ENCODE results near the gene IQCF6. TPM values are rescaled to one million over a fixed set of nuclear protein-coding genes. Genes with fewer than 3 reads are reported as not detected.

IQCF6 gene
- not detected in 2 replicates for total RNA-seq

GRCh38 chr3:51779137-51779536 lies at the start of gene IQCF6:
IQCF6 (minus strand) TSS chr3:51779237; CDS start chr3:51779224, 13 bp downstream.
- TF ChIP-seq, protein P1, sequence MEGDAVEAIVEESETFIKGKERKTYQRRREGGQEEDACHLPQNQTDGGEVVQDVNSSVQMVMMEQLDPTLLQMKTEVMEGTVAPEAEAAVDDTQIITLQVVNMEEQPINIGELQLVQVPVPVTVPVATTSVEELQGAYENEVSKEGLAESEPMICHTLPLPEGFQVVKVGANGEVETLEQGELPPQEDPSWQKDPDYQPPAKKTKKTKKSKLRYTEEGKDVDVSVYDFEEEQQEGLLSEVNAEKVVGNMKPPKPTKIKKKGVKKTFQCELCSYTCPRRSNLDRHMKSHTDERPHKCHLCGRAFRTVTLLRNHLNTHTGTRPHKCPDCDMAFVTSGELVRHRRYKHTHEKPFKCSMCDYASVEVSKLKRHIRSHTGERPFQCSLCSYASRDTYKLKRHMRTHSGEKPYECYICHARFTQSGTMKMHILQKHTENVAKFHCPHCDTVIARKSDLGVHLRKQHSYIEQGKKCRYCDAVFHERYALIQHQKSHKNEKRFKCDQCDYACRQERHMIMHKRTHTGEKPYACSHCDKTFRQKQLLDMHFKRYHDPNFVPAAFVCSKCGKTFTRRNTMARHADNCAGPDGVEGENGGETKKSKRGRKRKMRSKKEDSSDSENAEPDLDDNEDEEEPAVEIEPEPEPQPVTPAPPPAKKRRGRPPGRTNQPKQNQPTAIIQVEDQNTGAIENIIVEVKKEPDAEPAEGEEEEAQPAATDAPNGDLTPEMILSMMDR (IDR thresholded peaks at IDR 0.05; ENCODE audit: insufficient read depth, low read length, poor library complexity, severe bottlenecking), result no peak
- no peak for DNase-seq (ENCODE audit: low read depth)
- Histone ChIP-seq H3K36me3 (ENCODE audit: control insufficient read depth, insufficient read depth, low read length) (no peaks in the 10 kb centered on the region), H3K27me3 (ENCODE audit: control insufficient read depth, insufficient read depth, low read length) (no peaks in the 10 kb centered on the region), H3K4me3 (ENCODE audit: low read depth, low read length) (no peak within 1 kb of the TSS)

DNA sequence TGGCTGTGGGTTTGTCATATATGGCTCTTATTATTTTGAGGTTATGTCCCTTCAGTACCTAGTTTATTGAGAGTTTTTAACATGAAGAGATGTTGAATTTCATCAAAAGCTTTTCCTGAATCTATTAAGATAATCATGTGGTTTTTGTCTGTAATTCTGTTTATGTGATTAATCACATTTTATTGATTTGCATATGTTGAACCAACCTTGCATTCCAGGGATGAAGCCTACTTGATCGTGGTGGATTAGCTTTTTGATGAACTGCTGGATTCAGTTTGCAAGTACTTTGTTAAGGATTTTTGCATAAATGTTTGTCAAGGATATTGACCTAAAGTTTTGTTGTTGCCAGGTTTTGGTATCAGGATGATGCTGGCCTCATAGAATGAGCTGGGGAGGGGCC lies 49.3 kb upstream of the IQCF6 start:
- no peak for DNase-seq (ENCODE audit: low read depth)
- Histone ChIP-seq H3K27me3 (ENCODE audit: control insufficient read depth, insufficient read depth, low read length) (no peaks in the 10 kb centered on the region), H3K4me3 (ENCODE audit: low read depth, low read length) (no peak overlapping the region), H3K36me3 (ENCODE audit: control insufficient read depth, insufficient read depth, low read length) (no peaks in the 10 kb centered on the region)
- TF ChIP-seq, protein P1 (IDR thresholded peaks at IDR 0.05; ENCODE audit: insufficient read depth, low read length, poor library complexity, severe bottlenecking), result no peak

- H3K27me3 ChIP-seq (ENCODE audit: control insufficient read depth, insufficient read depth, low read length), result peaks cover 5% of the 10 kb centered on the region
- DNase-seq (ENCODE audit: low read depth), result no peak
- no peak overlapping the region for H3K4me3 ChIP-seq (ENCODE audit: low read depth, low read length)
- TF ChIP-seq, protein P1 (IDR thresholded peaks at IDR 0.05; ENCODE audit: insufficient read depth, low read length, poor library complexity, severe bottlenecking), result no peak
- no peaks in the 10 kb centered on the region for H3K36me3 ChIP-seq (ENCODE audit: control insufficient read depth, insufficient read depth, low read length)
Measured at GRCh38 chr3:51819709-51820406, 40.8 kb upstream of the IQCF6 start.

DNA sequence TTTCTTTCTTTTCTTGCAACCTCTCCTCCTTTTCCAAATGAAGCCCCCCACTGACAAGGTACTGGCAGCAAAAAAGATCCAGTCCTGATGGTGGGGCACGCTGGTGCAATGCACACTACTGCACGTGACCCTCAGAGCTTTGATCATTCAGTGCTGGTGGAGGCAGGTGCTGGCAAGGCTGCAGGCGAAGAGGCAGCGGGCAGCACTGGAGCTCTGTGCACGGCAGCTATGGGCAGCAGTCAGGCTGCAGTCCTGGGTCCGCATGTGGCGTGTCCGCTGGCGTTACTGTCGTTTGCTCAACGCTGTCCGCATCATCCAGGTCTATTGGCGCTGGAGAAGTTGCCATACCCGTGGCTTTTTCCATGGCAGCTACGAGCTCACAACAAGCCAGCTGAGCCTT lies 40.1 kb upstream of the IQCF6 start:
- Histone ChIP-seq H3K4me3 (ENCODE audit: low read depth, low read length) (no peak overlapping the region), H3K27me3 (ENCODE audit: control insufficient read depth, insufficient read depth, low read length) (peaks cover 5% of the 10 kb centered on the region), H3K36me3 (ENCODE audit: control insufficient read depth, insufficient read depth, low read length) (no peaks in the 10 kb centered on the region)
- no peak for DNase-seq (ENCODE audit: low read depth)
- TF ChIP-seq, protein P1 (IDR thresholded peaks at IDR 0.05; ENCODE audit: insufficient read depth, low read length, poor library complexity, severe bottlenecking), result no peak

GRCh38 chr3:51817375-51817774 lies 38.3 kb upstream of the IQCF6 start:
- Histone ChIP-seq H3K4me3 (ENCODE audit: low read depth, low read length) (no peak overlapping the region), H3K27me3 (ENCODE audit: control insufficient read depth, insufficient read depth, low read length) (peaks cover 5% of the 10 kb centered on the region), H3K36me3 (ENCODE audit: control insufficient read depth, insufficient read depth, low read length) (no peaks in the 10 kb centered on the region)
- TF ChIP-seq, protein P1 (IDR thresholded peaks at IDR 0.05; ENCODE audit: insufficient read depth, low read length, poor library complexity, severe bottlenecking), result no peak
- DNase-seq (ENCODE audit: low read depth), result no peak

DNA sequence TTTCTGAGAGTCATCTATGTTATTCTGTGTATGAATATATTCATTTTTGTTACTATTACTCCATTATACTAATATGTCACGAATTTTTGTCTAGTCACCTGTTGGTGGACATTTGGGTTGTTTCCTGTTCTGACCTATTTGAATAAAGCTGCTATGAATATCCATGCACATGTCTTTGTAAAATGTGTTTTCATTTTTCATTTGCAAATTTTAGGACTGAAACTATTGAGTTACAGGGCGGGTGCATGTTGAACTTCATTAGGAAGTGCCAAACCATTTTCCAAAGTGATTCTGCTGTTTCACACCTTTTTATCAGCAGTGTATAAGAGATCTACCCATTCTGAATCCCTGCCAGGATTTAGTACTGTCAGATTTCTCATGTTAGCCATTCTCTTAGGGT lies 37.7 kb upstream of the IQCF6 start:
- Histone ChIP-seq H3K27me3 (ENCODE audit: control insufficient read depth, insufficient read depth, low read length) (peaks cover 5% of the 10 kb centered on the region), H3K4me3 (ENCODE audit: low read depth, low read length) (no peak overlapping the region), H3K36me3 (ENCODE audit: control insufficient read depth, insufficient read depth, low read length) (no peaks in the 10 kb centered on the region)
- TF ChIP-seq, protein P1 (IDR thresholded peaks at IDR 0.05; ENCODE audit: insufficient read depth, low read length, poor library complexity, severe bottlenecking), result no peak
- no peak for DNase-seq (ENCODE audit: low read depth)

Data from kidney epithelial cell (primary cell).